HG03060 (cell line): ENCODE measurements around the gene TPST2.

Experiments used
- ATAC-seq: cut with Tn5 transposase; IDR thresholded peaks from one replicate; pipeline ENCODE4 v1.9.1; 2021; ENCODE audit warnings: low read depth, moderate number of reproducible peaks; ENCODE audit not compliant: unreplicated experiment

The TPST2 gene

GRCh38 chr22:26479792-26480610 is 109.9 kb downstream of the TPST2 start:
- no peak for ATAC-seq

- ATAC-seq, result no peak
Measured at GRCh38 chr22:26479043-26479791, 110.7 kb downstream of the TPST2 start.

- no peak for ATAC-seq
Measured at GRCh38 chr22:26477341-26477731, 112.6 kb downstream of the TPST2 start.

GRCh38 chr22:26476705-26477340 is 113.1 kb downstream of the TPST2 start:
- ATAC-seq, result no peak

- ATAC-seq, result no peak
Measured at GRCh38 chr22:26474682-26475081, 115.2 kb downstream of the TPST2 start.
